NAMALWA (cell line): ENCODE measurements around the gene EML2.
"Not testable (repeated sequence)": the region's sequence is repeated elsewhere in the genome, so short reads cannot be mapped to it uniquely, and the experiment has no call there.

Source experiments
- DNase-seq: peaks from one replicate; pipeline ENCODE4 v3.0.0-alpha.2; 2015; ENCODE audit warnings: low spot score

The EML2 gene

DNA sequence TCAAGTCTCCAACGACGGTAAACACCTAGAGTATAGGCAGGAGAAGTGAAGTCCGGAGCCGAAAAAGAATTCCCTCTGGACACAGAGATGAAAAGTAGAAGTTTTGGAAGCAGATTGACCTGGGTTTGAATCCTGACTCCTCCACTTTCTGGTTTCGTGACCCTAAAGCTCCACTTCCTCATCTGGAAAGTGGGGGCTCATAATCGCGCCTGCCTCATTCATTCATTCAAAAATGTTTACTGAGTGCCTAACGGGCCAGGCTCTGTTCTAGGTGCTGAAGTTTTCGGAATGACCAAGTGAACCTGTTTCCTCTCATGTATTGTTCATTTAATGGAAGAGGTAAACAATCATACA lies 7.1 kb upstream of the EML2 start:
- no peak for DNase-seq

DNA sequence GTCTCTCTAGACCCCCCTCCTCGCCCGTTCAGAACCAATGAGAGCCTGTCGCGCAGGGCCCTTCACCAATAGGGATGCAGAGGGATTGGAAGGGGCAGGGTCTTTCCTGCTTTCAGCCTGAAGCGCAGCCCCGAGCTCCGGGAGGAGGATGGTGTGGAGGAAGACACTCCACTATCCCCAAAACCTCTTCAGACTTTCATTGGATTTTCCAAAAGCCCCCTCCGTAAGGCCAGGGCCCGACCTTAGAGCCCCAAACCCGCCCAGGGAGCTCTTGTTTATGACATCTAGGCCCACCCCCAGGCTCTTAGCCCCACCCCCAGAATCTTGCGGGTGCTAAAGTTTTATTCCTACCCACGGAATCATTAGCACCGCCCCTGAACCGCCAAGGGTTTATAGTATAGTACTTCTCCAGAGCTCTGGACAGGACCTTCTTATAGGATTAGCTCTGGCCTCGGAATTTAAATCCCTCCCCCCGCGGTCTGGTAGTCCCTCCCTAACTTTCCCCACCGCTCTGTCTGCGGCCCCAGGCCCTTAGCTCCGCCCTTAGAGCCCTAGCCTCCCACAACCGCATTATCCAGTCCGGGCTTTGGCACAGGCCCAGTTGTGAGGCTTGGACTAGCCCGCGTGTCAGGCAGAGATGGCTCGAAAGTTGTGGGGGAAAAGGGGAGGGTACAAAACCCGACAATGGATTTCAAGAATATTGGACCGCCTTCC lies 6.6 kb upstream of the EML2 start:
- peak; percentile 98 for DNase-seq

DNA sequence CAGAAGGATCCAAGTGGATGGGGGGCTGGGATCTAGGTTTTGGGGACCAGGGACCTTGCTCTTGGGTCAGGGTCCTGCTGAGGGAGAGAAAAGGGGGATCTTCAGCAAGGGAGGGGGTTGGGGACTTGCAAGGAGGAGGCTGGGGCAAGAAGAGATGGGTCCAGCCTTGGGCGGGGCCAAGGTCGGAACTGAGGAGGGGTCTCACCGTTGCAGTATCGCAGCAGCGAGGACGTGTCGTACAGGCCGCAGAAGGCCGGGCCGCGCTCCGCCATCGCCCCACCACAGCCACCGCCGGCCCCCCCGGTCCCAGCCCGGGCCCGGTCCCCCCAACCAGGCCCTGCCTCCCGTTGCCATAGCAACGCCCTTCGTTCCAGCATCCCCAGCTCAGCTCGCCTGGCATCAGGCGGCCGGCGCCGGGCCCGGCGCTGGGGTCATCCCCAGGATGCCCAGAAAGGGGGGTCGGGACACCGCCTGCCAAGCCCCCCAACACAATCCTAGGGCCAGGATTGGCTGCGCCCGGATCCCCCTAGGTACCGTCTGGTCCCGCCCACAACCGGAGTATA lies 6.0 kb upstream of the EML2 start:
- DNase-seq: no peak

DNA sequence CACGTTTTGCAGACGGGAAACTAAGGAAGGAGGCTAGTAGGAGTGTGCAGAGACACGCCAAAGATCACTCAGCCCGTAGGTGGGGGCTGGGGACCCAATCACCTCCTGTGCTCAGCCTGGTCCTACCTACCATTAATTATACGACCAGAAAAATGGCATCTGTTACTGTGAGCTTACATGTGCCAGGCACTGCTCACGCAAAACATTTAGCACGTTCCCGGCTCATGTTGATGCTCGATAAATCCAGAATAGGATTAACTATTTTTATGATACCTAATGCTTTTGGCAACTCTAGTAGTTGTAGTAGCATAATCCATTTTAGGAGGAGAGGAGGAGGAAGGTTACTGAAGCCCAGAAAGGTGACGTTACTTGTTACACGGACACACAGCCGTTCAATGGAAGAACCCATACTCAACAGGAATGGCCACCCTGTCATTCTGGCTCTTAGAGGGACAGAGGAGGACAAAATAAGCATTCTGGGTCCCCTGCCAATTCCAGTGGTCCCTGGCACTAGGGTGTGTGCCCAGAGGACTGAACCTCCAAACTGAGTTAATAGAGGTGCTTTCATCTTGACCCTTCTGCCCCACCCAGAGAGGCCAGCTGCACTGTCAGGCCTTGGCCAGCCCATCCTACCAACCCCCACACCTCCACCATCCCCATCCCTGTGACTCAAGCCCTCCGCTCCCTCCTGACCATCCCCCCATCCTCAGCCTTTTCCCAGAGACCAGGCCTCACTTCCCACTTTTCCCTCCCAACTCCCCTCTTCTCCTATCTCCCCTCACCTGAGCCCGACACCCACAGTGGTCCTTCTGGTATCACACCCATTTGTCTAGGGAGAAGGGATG lies 5.0 kb upstream of the EML2 start:
- DNase-seq: peak; percentile 26

DNA sequence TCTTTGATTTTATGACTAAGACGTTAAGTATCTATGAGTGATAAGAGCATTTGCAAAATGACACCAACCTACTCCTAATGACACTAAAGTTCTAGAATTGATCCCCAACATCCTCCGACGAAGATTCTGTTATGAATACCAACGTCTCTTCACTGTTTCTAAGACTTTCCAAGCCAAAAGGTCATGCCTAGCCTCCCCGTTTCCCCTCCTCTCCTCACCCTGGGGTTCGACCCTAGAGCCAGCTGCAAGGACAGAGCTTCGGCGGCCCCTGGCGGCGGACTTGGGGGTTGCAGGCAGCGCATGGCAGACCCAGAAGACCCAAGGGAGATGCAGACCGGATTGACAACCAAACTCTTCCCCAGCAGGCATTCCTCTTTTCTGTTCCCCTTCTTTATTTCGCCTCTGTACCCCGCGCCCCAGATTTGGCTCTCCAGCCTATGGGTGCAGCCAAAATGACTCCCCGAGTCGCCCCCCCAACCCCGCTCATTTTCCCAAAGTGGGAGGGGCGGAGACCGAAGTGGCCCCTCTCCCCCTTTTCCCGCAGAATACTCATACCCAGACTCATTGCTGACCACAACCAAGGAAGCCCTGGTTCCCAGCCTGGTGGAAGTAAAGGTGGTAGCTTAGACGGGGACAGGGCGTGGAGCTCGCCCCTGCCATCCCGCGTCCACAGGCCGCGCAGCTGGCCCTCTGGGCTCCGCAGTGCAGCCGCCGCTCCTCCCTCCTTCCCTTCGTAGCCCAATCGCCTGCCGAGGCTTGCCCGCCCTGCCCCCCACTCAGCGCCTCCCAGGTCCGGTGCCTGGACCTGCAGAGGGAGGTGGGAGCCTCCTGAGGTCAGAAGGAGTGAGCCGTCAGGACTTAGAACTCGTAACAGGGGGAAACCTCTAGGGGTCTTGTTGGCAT lies 4.1 kb upstream of the EML2 start:
- peak; percentile 94 for DNase-seq

DNA sequence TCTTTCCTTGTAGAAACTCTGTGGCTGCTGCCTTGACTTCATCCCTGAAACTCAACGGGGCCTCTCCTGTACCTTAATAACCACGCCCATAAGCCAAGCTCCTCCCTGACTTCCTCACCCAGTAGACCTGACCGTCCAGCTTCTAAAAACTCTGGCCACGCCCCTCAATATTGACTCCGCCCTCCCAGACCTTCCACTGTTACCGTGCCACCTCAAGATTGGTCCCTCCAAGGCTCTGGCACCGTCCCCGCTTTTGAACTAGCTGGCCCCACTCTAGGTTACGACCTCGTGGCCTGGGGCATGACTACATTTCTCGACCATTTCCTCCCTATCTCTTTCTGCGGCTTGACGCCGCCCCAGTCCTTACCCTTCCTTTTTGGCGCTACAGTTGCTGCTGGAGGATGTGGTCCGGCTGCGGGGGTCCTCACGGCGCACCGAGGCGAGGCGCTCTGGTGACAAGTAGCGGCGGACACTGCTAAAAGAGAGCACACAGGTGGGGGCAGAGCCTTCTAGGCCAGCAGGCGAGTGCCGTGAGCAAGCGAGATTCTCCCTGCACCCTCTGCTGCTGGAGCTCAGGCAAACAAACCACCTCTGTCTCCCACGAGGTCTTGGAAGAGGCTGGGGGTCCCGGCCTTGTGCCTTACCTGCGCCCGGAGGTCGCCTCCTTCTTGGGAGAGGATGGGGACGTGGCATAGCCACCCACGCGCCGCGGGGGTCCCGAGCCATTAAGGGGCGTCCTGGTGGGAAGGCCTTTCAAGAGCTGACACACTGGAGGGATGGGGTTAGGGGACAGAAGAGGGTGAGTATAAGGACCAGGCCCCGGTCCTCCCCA lies 2.3 kb upstream of the EML2 start:
- DNase-seq: peak; percentile 98

DNA sequence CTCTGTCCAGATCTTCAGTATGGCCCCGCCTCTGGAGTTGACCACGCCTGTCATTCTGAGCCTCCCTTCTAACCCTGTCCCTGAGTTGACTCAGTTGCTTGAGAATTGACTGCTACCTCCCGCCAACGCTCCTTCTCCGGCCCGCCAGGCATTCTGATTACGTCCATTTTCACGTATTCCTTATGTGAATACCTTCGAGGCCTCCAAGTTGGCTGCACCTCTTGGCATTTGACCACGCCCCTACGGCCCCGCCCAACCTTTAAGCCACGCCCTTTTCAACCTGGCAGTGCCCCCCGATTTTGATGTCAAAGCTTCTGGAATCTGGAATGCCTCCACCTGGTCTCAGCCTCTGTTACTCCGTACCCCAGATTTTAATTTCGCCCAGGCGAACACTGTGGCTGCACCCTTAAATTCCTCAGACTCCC lies 1.7 kb upstream of the EML2 start:
- DNase-seq: no peak

DNA sequence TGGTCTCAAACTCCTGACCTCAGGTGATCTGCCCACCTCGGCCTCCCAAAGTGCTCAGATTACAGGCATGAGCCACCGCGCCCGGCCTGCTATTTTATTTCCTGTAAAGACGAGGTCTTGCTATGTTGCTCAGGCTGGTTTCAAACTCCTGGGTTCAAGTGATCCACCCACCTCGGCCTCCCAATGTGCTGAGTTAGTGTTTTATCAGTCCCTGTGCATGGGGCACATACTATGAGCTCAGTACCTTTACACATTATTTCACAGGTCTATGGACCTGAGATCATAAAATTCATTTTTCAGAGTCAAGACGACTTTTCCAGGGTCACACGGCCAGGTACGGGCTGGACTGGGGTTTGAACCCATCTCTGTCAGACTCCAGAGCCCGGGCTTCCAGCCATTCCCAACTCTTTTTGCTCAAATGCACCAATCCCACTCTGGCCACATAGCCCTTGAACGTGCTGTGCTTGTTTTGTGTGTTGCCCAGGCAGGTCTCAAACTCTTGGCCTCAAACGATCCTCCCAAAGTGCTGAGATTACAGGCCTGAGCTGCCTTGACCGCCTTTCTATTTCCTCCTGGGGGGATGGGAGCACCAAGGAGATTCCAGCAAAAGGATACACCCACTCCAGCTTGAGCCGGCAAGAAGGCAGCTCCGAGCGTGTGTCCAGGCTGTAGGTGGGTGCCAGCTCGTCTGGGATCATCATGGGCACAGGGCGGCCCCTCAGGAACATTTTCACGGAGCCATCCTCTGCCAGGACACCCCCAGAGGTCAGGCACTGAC lies 1.1 kb downstream of the EML2 start:
- DNase-seq: no peak

DNA sequence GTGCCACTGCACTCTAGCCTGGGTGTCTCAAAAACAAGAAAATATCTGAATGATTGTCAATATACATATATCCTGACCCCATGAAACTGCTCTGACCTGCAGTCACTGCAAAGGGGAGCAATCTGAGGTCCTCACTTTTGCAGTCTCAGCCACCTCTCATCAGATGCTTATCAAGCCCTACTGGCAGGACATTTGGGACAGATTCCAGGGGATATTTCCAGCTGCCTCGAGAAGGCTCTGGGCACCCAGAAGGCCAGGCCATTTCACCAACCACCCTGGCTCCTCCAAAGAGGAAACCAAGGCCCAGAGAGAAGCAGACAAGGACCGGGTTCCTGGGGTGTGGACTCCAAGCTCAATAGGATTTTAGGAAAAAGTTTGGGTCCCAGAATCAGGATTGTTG lies 2.3 kb downstream of the EML2 start:
- DNase-seq: no peak

DNA sequence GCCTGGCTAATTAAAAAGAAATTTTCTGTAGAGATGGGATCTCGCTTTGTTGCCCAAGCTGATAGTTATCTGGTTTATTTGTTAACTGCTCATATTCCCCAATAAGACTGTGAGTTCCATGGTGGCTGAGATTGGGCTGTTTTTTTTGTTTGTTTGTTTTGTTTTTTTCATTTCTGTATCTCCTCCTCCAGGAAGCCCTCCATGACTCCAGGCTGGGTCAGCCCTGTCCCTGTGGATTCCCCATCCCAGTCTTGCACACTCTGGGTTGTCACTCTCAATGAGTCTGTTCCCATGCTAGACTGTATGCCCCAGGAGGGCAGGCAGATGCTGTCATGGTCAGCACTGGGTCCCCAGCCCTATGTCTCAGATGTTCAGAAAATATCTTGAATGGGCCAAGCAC lies 2.9 kb downstream of the EML2 start:
- no peak for DNase-seq

DNA sequence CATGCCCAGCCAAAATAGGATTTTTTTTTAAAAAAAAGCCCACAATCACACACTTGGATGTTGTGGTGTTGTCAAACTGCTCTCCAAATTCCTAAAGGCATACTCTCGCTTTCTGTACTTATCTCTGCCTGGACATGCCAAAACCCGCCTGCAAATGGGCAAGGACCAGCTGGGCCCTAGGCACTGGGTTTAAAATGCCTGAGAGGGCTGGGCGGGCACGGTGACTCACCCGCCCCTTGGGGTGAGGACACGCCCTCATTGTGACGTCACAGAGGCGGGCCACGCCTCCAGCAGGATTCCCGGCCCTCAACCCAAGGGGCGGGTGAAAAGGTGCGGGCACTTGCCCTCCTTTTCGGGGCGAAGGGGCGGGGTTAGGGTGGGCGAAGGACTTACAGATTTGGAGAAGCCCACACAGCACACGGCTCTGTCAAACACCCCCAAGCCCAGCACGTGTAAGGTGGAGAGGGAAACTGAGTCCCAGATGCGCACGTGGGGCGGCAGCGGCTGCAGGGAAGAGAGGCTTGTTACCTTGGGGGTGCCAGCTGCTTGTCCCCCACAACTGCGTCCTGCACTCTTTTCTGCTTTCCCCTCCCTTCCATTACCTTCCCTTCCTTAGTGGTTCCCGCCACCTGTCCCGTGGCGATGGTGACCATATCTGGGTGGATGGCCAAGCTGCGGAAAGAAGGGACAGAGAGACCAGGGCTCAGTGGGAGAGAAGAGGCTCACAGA lies 6.6 kb downstream of the EML2 start:
- DNase-seq: peak; percentile 79

DNA sequence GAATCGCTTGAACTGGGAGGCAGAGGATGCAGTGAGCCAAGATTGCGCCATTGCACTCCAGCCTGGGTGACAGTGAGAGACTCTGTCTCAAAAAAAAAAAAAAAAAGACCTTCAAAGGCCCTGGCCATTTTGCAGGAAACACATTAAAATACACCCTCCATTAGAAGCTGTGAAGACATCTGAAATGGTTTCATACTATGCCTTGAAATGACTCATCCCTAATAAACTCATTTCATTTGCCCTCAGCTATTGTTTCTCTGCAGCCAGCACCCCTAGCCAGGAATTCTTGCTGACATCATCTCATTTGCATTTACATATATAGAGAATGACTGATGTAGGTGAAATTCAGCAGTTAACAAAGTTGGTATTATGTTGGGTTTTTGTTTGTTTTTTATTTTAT lies 8.7 kb downstream of the EML2 start:
- DNase-seq: no peak

DNA sequence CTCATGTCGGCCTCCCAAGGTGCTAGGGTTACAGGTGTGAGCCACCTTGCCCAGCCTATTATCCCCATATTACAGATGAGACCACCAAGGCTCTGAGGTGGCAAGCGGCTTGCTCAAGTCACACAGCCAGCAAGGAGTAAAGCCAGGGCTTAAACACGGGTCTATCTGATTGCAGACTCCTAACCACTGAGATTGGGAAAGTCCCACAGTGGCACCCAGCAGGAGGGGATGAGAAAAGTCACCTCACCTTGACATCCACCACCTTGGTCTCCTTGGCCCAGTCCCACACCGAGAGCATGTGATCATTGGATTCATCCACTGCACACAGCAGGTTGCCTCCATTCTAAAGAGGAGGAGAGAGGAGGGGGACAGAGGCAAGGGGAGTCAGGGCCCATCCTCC lies 9.5 kb downstream of the EML2 start:
- DNase-seq: no peak

DNA sequence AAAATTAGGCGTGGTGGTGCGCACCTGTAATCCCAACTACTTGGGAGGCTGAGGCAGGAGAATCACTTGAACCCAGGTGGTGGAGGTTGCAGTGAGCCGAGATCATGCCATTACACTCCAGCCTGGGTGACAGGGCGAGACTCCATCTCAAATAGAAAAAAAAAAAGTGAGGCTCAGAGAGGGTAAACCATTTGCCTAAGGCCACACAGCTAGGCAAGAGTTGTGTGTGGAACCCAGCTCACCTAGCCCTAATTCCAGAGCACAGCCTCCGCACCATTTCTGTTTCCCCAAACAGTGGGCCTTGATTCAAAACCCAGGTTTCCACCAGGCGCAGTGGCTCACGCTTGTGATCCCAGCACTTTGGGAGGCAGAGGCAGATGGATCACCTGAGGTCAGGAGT lies 11.0 kb downstream of the EML2 start:
- not testable (repeated sequence) for DNase-seq

DNA sequence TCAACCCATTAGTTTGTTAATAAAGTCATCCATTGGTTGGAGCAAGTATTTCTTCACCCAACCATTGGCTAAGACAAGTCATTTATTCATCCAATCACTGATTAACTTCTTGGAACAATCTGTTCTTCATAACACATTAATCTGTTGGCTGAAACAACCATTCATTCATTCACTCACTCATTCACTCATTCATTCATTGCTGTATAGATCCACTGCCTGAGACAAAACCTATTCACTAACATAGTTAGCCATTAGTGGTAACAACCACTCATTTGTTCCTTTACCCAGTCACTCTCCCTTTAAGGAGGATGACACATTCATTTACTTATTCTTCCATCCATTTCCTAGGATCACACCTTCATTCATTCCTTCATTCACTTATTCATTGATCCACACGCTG lies 15.2 kb downstream of the EML2 start:
- no peak for DNase-seq

DNA sequence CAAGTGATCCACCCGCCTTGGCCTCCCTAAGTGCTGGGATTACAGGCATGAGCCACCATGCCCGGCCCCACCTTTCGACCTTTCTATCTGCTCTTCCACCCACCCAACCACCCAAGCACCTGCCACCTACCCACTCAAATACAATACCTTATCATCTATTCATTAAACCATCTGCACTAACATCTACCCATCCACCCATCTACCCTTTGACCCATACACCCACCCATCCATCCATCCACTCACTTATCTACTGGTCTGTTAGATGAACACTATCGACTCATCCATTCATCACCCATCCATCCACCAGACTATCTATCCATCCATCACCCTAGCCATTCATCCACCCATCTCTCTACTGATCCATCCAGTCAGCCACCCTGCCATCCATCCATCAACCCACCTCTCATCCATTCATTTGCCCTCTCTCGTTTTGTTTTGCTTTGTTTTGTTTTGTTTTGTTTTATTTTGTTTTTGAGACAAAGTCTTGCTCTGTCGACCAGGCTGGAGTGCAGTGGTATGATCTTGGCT lies 17.2 kb downstream of the EML2 start:
- DNase-seq: no peak

DNA sequence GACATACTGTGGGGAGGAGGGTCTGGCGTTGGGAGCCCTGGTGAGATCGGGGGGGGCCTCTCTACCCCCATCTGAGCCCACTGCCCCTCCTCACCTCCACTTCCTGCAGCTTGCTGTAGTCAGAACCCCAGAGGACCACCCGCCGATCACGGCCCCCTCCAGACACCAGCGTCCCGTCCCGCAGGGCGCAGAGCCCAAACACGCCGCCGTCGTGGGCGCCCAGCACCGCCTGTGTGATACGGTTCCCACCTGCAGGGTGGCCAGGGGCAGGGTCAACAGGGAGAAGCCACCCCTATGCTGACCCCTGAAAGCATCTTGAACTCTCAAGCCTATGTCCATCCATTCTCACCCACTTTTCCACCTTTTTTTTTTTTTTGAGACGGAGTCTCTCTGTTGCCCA lies 17.8 kb downstream of the EML2 start:
- no peak for DNase-seq

DNA sequence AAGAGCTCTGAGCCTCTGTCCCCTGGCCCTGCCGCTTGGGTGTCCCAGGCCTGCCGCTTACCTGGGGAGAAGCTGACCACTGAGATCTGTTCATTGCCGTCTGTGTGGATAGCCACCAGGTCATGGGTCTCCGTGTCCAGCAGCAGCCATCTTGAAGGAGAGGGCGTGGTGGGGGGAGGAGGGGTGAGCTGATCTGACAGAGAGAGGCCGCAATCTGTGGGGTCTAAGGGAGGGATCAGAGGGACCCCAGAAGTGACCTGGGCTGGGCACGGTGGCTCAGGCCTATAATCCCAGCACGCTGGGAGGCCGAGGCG lies 22.5 kb downstream of the EML2 start:
- no peak for DNase-seq

DNA sequence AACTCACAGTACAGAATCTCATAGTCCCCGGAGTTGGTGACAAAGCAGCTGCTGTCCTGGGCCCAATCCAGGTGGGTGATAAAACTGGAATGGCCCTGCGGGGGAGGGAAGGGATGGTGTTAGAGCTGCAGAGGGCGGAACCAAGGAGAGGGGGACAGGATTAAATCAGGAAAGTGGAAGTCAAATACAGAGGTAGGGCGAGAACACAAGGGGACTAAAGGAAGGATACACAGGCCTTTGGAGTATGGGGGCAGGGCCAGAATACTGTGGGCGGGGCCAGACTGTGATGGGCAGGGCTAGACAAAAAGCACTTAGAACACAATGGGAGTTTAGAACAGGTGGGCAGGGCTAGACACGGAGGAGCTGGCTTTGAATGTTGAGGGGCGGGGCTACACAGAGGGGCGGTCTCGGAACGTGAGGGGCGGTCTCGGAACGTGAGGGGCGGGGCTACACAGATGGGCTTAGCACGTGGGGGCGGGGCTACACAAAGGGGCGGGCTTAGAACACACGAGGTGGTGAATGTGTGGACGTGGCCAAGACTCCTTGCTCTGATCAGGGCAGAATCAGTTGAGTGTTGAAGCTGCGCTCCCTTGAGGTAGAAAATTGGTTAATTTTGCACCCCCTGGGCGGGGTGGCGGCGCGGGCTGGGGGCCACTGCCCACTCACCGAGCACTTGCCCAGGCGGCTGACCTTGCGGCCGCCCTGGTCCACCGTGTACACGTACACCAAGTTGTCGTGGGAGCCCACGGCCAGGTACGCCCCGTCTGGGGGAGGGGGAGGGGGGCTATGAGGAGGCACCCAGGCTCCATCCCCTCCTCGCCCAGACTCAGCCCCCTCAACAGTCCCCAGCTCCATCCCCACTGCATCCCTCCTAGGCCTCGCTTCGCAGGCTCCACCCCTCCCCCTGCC lies 23.1 kb downstream of the EML2 start:
- DNase-seq: peak; percentile 95
